ENCODE measurements around the gene BACH2.

DNA sequence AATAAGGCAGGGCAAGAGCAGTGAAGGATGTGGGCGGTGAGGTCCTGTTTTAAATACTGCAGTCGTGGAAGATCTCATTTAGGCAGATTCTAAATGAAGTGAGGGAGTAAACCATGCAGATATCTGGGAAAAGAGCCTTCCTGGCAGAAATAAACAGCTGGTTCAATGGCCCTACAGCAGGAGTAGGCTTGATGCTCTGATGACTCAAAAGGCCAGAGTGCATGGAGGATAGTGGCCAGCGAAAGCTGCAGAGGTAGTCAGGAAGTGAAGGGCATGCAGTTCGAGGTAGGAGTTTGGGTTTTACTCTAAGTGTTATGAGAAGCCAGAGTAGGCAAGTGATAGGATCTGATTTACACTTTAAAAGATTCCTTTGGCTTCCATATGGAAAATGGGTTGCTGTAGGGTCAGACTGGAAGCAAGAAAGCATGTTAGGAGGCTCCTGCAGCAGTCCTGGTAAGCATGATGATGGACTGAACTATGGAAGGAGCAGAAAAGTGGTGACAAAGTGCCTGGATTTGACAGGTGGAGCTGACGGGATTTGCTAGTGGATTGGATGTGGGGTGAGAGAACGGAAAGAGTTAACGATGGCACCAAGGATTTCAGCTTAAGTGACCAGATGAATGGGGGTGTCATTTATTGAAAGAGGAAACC is 252.3 kb downstream of the BACH2 start:
- TF ChIP-seq POLR2A (IDR thresholded peaks at IDR 0.05; ENCODE audit: low read depth, low read length) (no peak), CTCF (conservative IDR thresholded peaks at IDR 0.05; ENCODE audit: low read depth, low read length) (no peak)
